Esophagus muscularis mucosa (tissue), 3 donors: ENCODE data around the gene EPHB1.

ENCODE experiments used
- CTCF ChIP-seq, 3 experiments: fragments of 200-600 bp in 2 of 3; fragments of 450-650 bp in 1 of 3; sonication (generic) in 2 of 3; IDR thresholded peaks; one replicate each; pipeline ENCODE4 v1.5.1; 2017 to 2019; ENCODE audit warnings: antibody characterized with exemption in 3 of 3, mild to moderate bottlenecking in 2 of 3, moderate library complexity in 1 of 3
- POLR2A ChIP-seq: fragments of 450-650 bp; IDR thresholded peaks from one replicate; pipeline ENCODE4 v1.6.1; 2017; ENCODE audit warnings: antibody characterized with exemption, moderate library complexity, mild to moderate bottlenecking, low read depth
- POLR2AphosphoS5 ChIP-seq, 2 donors: sonication (generic); formaldehyde crosslinking; IDR thresholded peaks; one replicate each; pipeline ENCODE4 v1.6.1; 2017; ENCODE audit warnings: antibody characterized with exemption in 2 of 2

GRCh38 chr3:134791992-134792391 is 3.1 kb upstream of the EPHB1 start:
- TF ChIP-seq CTCF (IDR thresholded peaks at IDR 0.05) (no peak), POLR2A (no peak), POLR2AphosphoS5 (IDR thresholded peaks at IDR 0.05) (no peak)
